ENCODE results near the gene DPP7. TPM values are rescaled to one million over a fixed set of nuclear protein-coding genes. Genes with fewer than 3 reads are reported as not detected.

The DPP7 gene
- total and polyA plus RNA-seq, 2 experiments from 2014 or later = 134 to 145 TPM

DNA sequence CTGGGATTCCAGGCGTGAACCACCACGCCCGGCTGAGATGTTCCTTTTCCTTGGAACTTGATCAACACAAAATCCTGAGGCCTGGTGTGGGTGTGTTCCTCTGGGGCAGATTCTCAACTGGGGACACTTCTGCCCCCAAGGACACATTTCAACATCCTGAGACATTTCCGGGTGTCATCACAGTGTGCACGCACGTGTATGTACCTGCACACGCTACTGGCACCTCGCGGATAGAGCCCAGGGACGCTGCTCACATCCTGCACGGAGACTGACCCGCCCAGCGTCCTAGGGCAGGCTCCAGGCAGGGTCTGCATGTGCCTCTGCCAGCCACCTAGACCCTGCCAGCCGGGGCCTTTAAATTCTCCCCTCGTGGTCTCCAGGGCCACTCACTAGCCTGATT is 52.1 kb downstream of the DPP7 start:
- no peaks in the 10 kb centered on the region; the same call in 1 of the 2 replicates for H3K4me1 ChIP-seq (ENCODE audit: insufficient read depth)
- no peak overlapping the region for H3K4me3 ChIP-seq
- in situ Hi-C loops (cut with MboI) = no loop called here
- no peaks in the 10 kb centered on the region for H3K79me2 ChIP-seq (ENCODE audit: insufficient read depth)
- no peaks in the 10 kb centered on the region for H3K36me3 ChIP-seq (ENCODE audit: low read depth)
- 0 out of 2 replicates have a peak, but pooled peaks cover 3% of the 10 kb centered on the region for H3F3A ChIP-seq (ENCODE audit: insufficient read depth)
- no peak overlapping the region for H2AFZ ChIP-seq
- DNase-seq = no peak
- TF ChIP-seq EZH2 (IDR thresholded peaks at IDR 0.05; ENCODE audit: insufficient read depth, poor library complexity, severe bottlenecking) (no peak), EZH2phosphoT487 (IDR thresholded peaks at IDR 0.05; ENCODE audit: insufficient read depth, low read depth) (no peak)
- H3K9ac ChIP-seq = no peak overlapping the region
- no peak overlapping the region for H3K27ac ChIP-seq
- no peaks in the 10 kb centered on the region for H3K9me3 ChIP-seq (ENCODE audit: low read depth)
- H3K27me3 ChIP-seq (replicated peaks; ENCODE audit: insufficient read depth) = no peaks in the 10 kb centered on the region
- H4K20me1 ChIP-seq (ENCODE audit: insufficient read depth) = no peaks in the 10 kb centered on the region
- 70 to 71% methylated on average over 15 of the region's 15 CpGs for WGBS, 2 experiments (ENCODE audit: low coverage in 1 of 2, low lambda C conversion rate in 2 of 2, missing lambda C conversion rate in 2 of 2)
- H3K9me2 ChIP-seq (ENCODE audit: insufficient read depth) = no peaks in the 10 kb centered on the region
- H3K4me2 ChIP-seq (ENCODE audit: unreplicated experiment) = no peak overlapping the region

Small RNA genes within 50 kb of the gene (small RNA-seq; reads per million reads assigned to genes)
- not detected for gene RF00153 (ENCODE audit: low read depth, low replicate concordance)

Other genes starting within 250 kb of the DPP7 start
Only the 30 nearest of the 33 such genes appear.
- gene FBXW5, start 170.0 kb downstream of the DPP7 start, total RNA-seq (2014; rRNA removed; shearing (Covaris generic)) = 234 and 259 TPM in 2 replicates
- 110 and 113 TPM in 2 replicates for gene FBXW5, start 170.0 kb downstream of the DPP7 start, polyA plus RNA-seq (2016; fragmentation: Nextera tagmentation; extraction: Ambion mirVana)
- not detected in 2 replicates for gene C8G, start 169.5 kb downstream of the DPP7 start, total RNA-seq (2014; rRNA removed; shearing (Covaris generic))
- 0.49 TPM in 1 of 2 replicates, not detected in the other for gene C8G, start 169.5 kb downstream of the DPP7 start, polyA plus RNA-seq (2016; fragmentation: Nextera tagmentation; extraction: Ambion mirVana)
- not detected in 2 replicates for gene LCN12, start 162.5 kb downstream of the DPP7 start, total RNA-seq (2014; rRNA removed; shearing (Covaris generic))
- not detected in 2 replicates for gene LCN12, start 162.5 kb downstream of the DPP7 start, polyA plus RNA-seq (2016; fragmentation: Nextera tagmentation; extraction: Ambion mirVana)
- not detected in 2 replicates for gene PTGDS, start 137.2 kb downstream of the DPP7 start, total RNA-seq (2014; rRNA removed; shearing (Covaris generic))
- gene PTGDS, start 137.2 kb downstream of the DPP7 start, polyA plus RNA-seq (2016; fragmentation: Nextera tagmentation; extraction: Ambion mirVana) = 0.24 and 0.25 TPM in 2 replicates
- gene LCNL1, start 131.7 kb downstream of the DPP7 start, total RNA-seq (2014; rRNA removed; shearing (Covaris generic)) = not detected in 2 replicates
- gene LCNL1, start 131.7 kb downstream of the DPP7 start, polyA plus RNA-seq (2016; fragmentation: Nextera tagmentation; extraction: Ambion mirVana) = not detected in 2 replicates
- 38.7 and 52.2 TPM in 2 replicates for gene PAXX, start 122.3 kb downstream of the DPP7 start, total RNA-seq (2014; rRNA removed; shearing (Covaris generic))
- 49.3 and 54.5 TPM in 2 replicates for gene PAXX, start 122.3 kb downstream of the DPP7 start, polyA plus RNA-seq (2016; fragmentation: Nextera tagmentation; extraction: Ambion mirVana)
- 33.3 and 37.7 TPM in 2 replicates for gene CLIC3, start 118.2 kb downstream of the DPP7 start, total RNA-seq (2014; rRNA removed; shearing (Covaris generic))
- 98.9 and 107 TPM in 2 replicates for gene CLIC3, start 118.2 kb downstream of the DPP7 start, polyA plus RNA-seq (2016; fragmentation: Nextera tagmentation; extraction: Ambion mirVana)
- gene ABCA2, start 86.5 kb downstream of the DPP7 start, total RNA-seq (2014; rRNA removed; shearing (Covaris generic)) = 33.2 and 49.4 TPM in 2 replicates
- 20.5 and 21.1 TPM in 2 replicates for gene ABCA2, start 86.5 kb downstream of the DPP7 start, polyA plus RNA-seq (2016; fragmentation: Nextera tagmentation; extraction: Ambion mirVana)
- not detected in 2 replicates for gene FUT7, start 82.6 kb downstream of the DPP7 start, total RNA-seq (2014; rRNA removed; shearing (Covaris generic))
- gene FUT7, start 82.6 kb downstream of the DPP7 start, polyA plus RNA-seq (2016; fragmentation: Nextera tagmentation; extraction: Ambion mirVana) = not detected in 2 replicates
- gene NPDC1, start 68.6 kb downstream of the DPP7 start, total RNA-seq (2014; rRNA removed; shearing (Covaris generic)) = 41.9 and 43.1 TPM in 2 replicates
- 121 and 122 TPM in 2 replicates for gene NPDC1, start 68.6 kb downstream of the DPP7 start, polyA plus RNA-seq (2016; fragmentation: Nextera tagmentation; extraction: Ambion mirVana)
- not detected in 2 replicates for gene ENTPD2, start 60.7 kb downstream of the DPP7 start, total RNA-seq (2014; rRNA removed; shearing (Covaris generic))
- not detected in 2 replicates for gene ENTPD2, start 60.7 kb downstream of the DPP7 start, polyA plus RNA-seq (2016; fragmentation: Nextera tagmentation; extraction: Ambion mirVana)
- 5.4 TPM in 2 replicates for gene SAPCD2, start 44.2 kb downstream of the DPP7 start, total RNA-seq (2014; rRNA removed; shearing (Covaris generic))
- 0.86 and 0.88 TPM in 2 replicates for gene SAPCD2, start 44.2 kb downstream of the DPP7 start, polyA plus RNA-seq (2016; fragmentation: Nextera tagmentation; extraction: Ambion mirVana)
- gene UAP1L1, start 37.2 kb downstream of the DPP7 start, total RNA-seq (2014; rRNA removed; shearing (Covaris generic)) = 5.2 and 5.7 TPM in 2 replicates
- gene UAP1L1, start 37.2 kb downstream of the DPP7 start, polyA plus RNA-seq (2016; fragmentation: Nextera tagmentation; extraction: Ambion mirVana) = 4.3 and 4.5 TPM in 2 replicates
- 131 and 136 TPM in 2 replicates for gene MAN1B1, start 27.7 kb downstream of the DPP7 start, total RNA-seq (2014; rRNA removed; shearing (Covaris generic))
- 101 and 104 TPM in 2 replicates for gene MAN1B1, start 27.7 kb downstream of the DPP7 start, polyA plus RNA-seq (2016; fragmentation: Nextera tagmentation; extraction: Ambion mirVana)
- 0.76 TPM in 1 of 2 replicates, not detected in the other for gene GRIN1, start 24.4 kb upstream of the DPP7 start, total RNA-seq (2014; rRNA removed; shearing (Covaris generic))
- 0.15 TPM in 1 of 2 replicates, not detected in the other for gene GRIN1, start 24.4 kb upstream of the DPP7 start, polyA plus RNA-seq (2016; fragmentation: Nextera tagmentation; extraction: Ambion mirVana)
- gene LRRC26, start 55.3 kb upstream of the DPP7 start, total RNA-seq (2014; rRNA removed; shearing (Covaris generic)) = not detected in 2 replicates
- gene LRRC26, start 55.3 kb upstream of the DPP7 start, polyA plus RNA-seq (2016; fragmentation: Nextera tagmentation; extraction: Ambion mirVana) = not detected in 2 replicates
- gene TMEM210, start 57.3 kb upstream of the DPP7 start, total RNA-seq (2014; rRNA removed; shearing (Covaris generic)) = not detected in 2 replicates
- gene TMEM210, start 57.3 kb upstream of the DPP7 start, polyA plus RNA-seq (2016; fragmentation: Nextera tagmentation; extraction: Ambion mirVana) = not detected in 2 replicates
- gene ANAPC2, start 73.8 kb upstream of the DPP7 start, total RNA-seq (2014; rRNA removed; shearing (Covaris generic)) = 24.0 and 28.8 TPM in 2 replicates
- gene ANAPC2, start 73.8 kb upstream of the DPP7 start, polyA plus RNA-seq (2016; fragmentation: Nextera tagmentation; extraction: Ambion mirVana) = 12.0 and 13.6 TPM in 2 replicates
- 73.1 and 105 TPM in 2 replicates for gene SSNA1, start 73.9 kb upstream of the DPP7 start, total RNA-seq (2014; rRNA removed; shearing (Covaris generic))
- 93.1 and 100 TPM in 2 replicates for gene SSNA1, start 73.9 kb upstream of the DPP7 start, polyA plus RNA-seq (2016; fragmentation: Nextera tagmentation; extraction: Ambion mirVana)
- 7.8 and 14.3 TPM in 2 replicates for gene TPRN, start 86.0 kb upstream of the DPP7 start, total RNA-seq (2014; rRNA removed; shearing (Covaris generic))
- gene TPRN, start 86.0 kb upstream of the DPP7 start, polyA plus RNA-seq (2016; fragmentation: Nextera tagmentation; extraction: Ambion mirVana) = 1.7 and 2.2 TPM in 2 replicates
- gene TMEM203, start 90.9 kb upstream of the DPP7 start, total RNA-seq (2014; rRNA removed; shearing (Covaris generic)) = 44.3 and 52.9 TPM in 2 replicates
- 46.9 and 48.6 TPM in 2 replicates for gene TMEM203, start 90.9 kb upstream of the DPP7 start, polyA plus RNA-seq (2016; fragmentation: Nextera tagmentation; extraction: Ambion mirVana)
- gene NDOR1, start 91.0 kb upstream of the DPP7 start, total RNA-seq (2014; rRNA removed; shearing (Covaris generic)) = 12.1 and 12.4 TPM in 2 replicates
- gene NDOR1, start 91.0 kb upstream of the DPP7 start, polyA plus RNA-seq (2016; fragmentation: Nextera tagmentation; extraction: Ambion mirVana) = 7.7 and 8.5 TPM in 2 replicates
- gene RNF208, start 107.5 kb upstream of the DPP7 start, total RNA-seq (2014; rRNA removed; shearing (Covaris generic)) = 0.65 TPM in 1 of 2 replicates, not detected in the other
- gene RNF208, start 107.5 kb upstream of the DPP7 start, polyA plus RNA-seq (2016; fragmentation: Nextera tagmentation; extraction: Ambion mirVana) = 0.29 and 0.34 TPM in 2 replicates
- gene CYSRT1, start 110.4 kb upstream of the DPP7 start, total RNA-seq (2014; rRNA removed; shearing (Covaris generic)) = 0.43 TPM in 1 of 2 replicates, not detected in the other
- 0.24 and 0.75 TPM in 2 replicates for gene CYSRT1, start 110.4 kb upstream of the DPP7 start, polyA plus RNA-seq (2016; fragmentation: Nextera tagmentation; extraction: Ambion mirVana)
- not detected in 2 replicates for gene RNF224, start 112.8 kb upstream of the DPP7 start, total RNA-seq (2014; rRNA removed; shearing (Covaris generic))
- not detected in 2 replicates for gene RNF224, start 112.8 kb upstream of the DPP7 start, polyA plus RNA-seq (2016; fragmentation: Nextera tagmentation; extraction: Ambion mirVana)
- gene SLC34A3, start 116.2 kb upstream of the DPP7 start, total RNA-seq (2014; rRNA removed; shearing (Covaris generic)) = not detected in 2 replicates
- gene SLC34A3, start 116.2 kb upstream of the DPP7 start, polyA plus RNA-seq (2016; fragmentation: Nextera tagmentation; extraction: Ambion mirVana) = not detected in 2 replicates
- gene TUBB4B, start 126.6 kb upstream of the DPP7 start, total RNA-seq (2014; rRNA removed; shearing (Covaris generic)) = 148 and 159 TPM in 2 replicates
- gene TUBB4B, start 126.6 kb upstream of the DPP7 start, polyA plus RNA-seq (2016; fragmentation: Nextera tagmentation; extraction: Ambion mirVana) = 373 and 391 TPM in 2 replicates
- gene STPG3, start 136.6 kb upstream of the DPP7 start, total RNA-seq (2014; rRNA removed; shearing (Covaris generic)) = not detected in 2 replicates
- not detected in 2 replicates for gene STPG3, start 136.6 kb upstream of the DPP7 start, polyA plus RNA-seq (2016; fragmentation: Nextera tagmentation; extraction: Ambion mirVana)
- gene NELFB, start 140.6 kb upstream of the DPP7 start, total RNA-seq (2014; rRNA removed; shearing (Covaris generic)) = 65.0 and 69.6 TPM in 2 replicates
- 34.4 and 38.5 TPM in 2 replicates for gene NELFB, start 140.6 kb upstream of the DPP7 start, polyA plus RNA-seq (2016; fragmentation: Nextera tagmentation; extraction: Ambion mirVana)
- gene TOR4A, start 163.0 kb upstream of the DPP7 start, total RNA-seq (2014; rRNA removed; shearing (Covaris generic)) = 25.8 and 29.6 TPM in 2 replicates
- 4.1 and 5.0 TPM in 2 replicates for gene TOR4A, start 163.0 kb upstream of the DPP7 start, polyA plus RNA-seq (2016; fragmentation: Nextera tagmentation; extraction: Ambion mirVana)

Data from GM23248 (cell line).